Prostate gland (tissue), 2 donors: ENCODE data around the gene LMO4. TPM values are rescaled to one million over a fixed set of nuclear protein-coding genes. Genes with fewer than 3 reads are reported as not detected.

Source experiments
- DNase-seq: peaks from one replicate; pipeline ENCODE4 v3.0.0-alpha.2; 2019; ENCODE audit warnings: low spot score
- H3K27ac ChIP-seq, 2 donors: fragments of 200-600 bp; sonication (generic); 2 replicates each; pipeline ENCODE4 v1.5.1; 2017 to 2019
- H3K27me3 ChIP-seq: fragments of 200-600 bp; sonication (generic); replicated peaks from 2 replicates; pipeline ENCODE4 v1.5.1; 2019; ENCODE audit not compliant: insufficient read depth
- H3K36me3 ChIP-seq, 2 donors: fragments of 200-600 bp; sonication (generic); 1 replicate in 1 of 2; 2 replicates in 1 of 2; pipeline versions ENCODE4 v1.5.1 to v1.8.1; 2017 to 2019
- H3K4me1 ChIP-seq: fragments of 200-600 bp; sonication (generic); replicated peaks from 2 replicates; pipeline ENCODE4 v1.5.1; 2019
- H3K4me3 ChIP-seq, 2 donors: fragments of 200-600 bp; sonication (generic); 2 replicates each; pipeline ENCODE4 v1.5.1; 2017 to 2019
- H3K9me3 ChIP-seq: fragments of 200-600 bp; sonication (generic); 2 replicates; pipeline ENCODE4 v1.5.1; 2017
- POLR2A ChIP-seq: fragments of 450-650 bp; IDR thresholded peaks from one replicate; pipeline ENCODE4 v1.6.1; 2016; ENCODE audit warnings: antibody characterized with exemption, mild to moderate bottlenecking
- POLR2AphosphoS5 ChIP-seq: sonication (generic); formaldehyde crosslinking; IDR thresholded peaks from one replicate; pipeline ENCODE4 v1.6.1; 2017; ENCODE audit warnings: antibody characterized with exemption
- WGBS: methylation state at CpG from one replicate; pipeline ENCODE4 v1.1.5; 2018; 5-methylcytosine and 5-hydroxymethylcytosine counted together
- intact Hi-C: fragments of 100-400 bp; cut with DNase I; formaldehyde crosslinking; loops from one replicate; pipeline ENCODE4 v1.14.2; 2022
- total RNA-seq, 2 donors: library from RNA; depleted of rRNA; stranded (reverse); fragments of >200 nt; gene quantifications; one replicate each; pipeline ENCODE4 v1.1.0, GENCODE V29; 2016
- TF ChIP-seq, protein P1 (sequence below), 4 experiments: fragments of 200-600 bp in 2 of 4; fragments of 450-650 bp in 2 of 4; sonication (generic) in 2 of 4; IDR thresholded peaks; 1 replicate in 3 of 4; 2 replicates in 1 of 4; pipeline ENCODE4 v1.5.1; 2016 to 2019; ENCODE audit warnings: antibody characterized with exemption in 4 of 4, mild to moderate bottlenecking in 2 of 4, moderate library complexity in 2 of 4

LMO4 gene
- total RNA-seq, 2 donors from 2014 or later = 41.9 to 78.0 TPM

DNA sequence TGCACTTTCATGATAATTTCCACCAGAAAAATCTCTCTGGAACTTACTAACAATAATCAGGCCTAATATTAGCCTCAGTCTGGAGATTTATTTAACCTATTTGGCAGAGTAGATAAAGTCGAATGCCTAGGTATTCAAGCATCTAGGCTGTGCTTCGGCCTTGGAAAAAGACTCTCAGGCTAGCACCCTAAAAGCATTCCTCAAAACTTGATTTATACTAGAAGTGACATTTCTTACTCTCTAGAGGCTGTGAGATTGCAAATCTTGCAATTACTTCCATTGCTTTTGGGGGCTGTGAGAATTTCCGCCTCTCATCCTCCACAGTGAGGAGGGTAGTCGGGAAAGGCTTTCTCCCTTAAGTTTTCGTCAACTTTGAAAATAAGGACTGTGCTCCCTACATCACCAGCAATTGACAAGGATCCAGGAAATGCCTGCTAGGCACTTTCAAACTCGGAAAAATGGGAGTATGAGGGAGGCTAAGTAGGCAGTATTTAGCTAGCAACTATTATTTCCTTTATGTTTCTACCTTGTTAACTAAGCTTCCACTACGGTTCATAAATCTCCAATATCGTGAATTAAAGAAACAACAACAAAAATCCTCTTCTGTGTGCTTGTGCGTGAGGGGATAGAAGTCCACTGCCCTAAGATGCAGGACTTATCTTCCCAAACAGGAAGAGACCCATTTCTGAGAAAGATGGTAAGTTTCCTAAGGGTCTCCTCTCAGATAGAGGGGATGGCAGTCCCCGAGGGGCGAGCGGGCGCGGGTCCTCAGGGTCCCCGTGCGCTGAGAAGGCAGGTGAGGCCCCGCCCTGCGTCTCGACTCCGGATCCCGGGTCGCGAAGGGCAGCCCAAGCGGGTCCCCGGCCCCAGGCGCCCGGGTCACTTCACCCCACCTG is 1.1 kb upstream of the LMO4 start:
- Histone ChIP-seq H3K27ac (peak overlapping the region; percentile 95), H3K4me1 (no peaks in the 10 kb centered on the region), H3K9me3 (no peaks in the 10 kb centered on the region), H3K4me3 (peak overlapping the region; percentile 63 to 70), H3K36me3 (no peaks in the 10 kb centered on the region), H3K27me3 (no peaks in the 10 kb centered on the region)
- intact Hi-C loops = loop anchor here (5.0 kb wide), 4 partner anchors 250 to 640 kb away; no protein-coding TSS in a partner anchor
- TF ChIP-seq POLR2A = no peak
- TF ChIP-seq POLR2AphosphoS5 = no peak
- TF ChIP-seq, protein P1, sequence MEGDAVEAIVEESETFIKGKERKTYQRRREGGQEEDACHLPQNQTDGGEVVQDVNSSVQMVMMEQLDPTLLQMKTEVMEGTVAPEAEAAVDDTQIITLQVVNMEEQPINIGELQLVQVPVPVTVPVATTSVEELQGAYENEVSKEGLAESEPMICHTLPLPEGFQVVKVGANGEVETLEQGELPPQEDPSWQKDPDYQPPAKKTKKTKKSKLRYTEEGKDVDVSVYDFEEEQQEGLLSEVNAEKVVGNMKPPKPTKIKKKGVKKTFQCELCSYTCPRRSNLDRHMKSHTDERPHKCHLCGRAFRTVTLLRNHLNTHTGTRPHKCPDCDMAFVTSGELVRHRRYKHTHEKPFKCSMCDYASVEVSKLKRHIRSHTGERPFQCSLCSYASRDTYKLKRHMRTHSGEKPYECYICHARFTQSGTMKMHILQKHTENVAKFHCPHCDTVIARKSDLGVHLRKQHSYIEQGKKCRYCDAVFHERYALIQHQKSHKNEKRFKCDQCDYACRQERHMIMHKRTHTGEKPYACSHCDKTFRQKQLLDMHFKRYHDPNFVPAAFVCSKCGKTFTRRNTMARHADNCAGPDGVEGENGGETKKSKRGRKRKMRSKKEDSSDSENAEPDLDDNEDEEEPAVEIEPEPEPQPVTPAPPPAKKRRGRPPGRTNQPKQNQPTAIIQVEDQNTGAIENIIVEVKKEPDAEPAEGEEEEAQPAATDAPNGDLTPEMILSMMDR (IDR thresholded peaks at IDR 0.05) = no peak
- no peak for DNase-seq
- 10% methylated on average over 26 of the region's 27 CpGs for WGBS

GRCh38 chr1:87329051-87329525 is 408 bp downstream of the LMO4 start:
- no peaks in the 10 kb centered on the region for H3K4me1 ChIP-seq
- TF ChIP-seq POLR2AphosphoS5 (no peak), POLR2A (no peak)
- TF ChIP-seq, protein P1 (IDR thresholded peaks at IDR 0.05) = no peak
- peak overlapping the region; percentile 63 to 70 for H3K4me3 ChIP-seq
- intact Hi-C loops = loop anchor here (5.0 kb wide), 4 partner anchors 248 to 638 kb away; no protein-coding TSS in a partner anchor
- no peaks in the 10 kb centered on the region for H3K9me3 ChIP-seq
- peak overlapping the region; percentile 95 for H3K27ac ChIP-seq
- H3K27me3 ChIP-seq = no peaks in the 10 kb centered on the region
- H3K36me3 ChIP-seq = no peaks in the 10 kb centered on the region
- 0% methylated on average over 35 of the region's 35 CpGs for WGBS
- peak; percentile 43 for DNase-seq

DNA sequence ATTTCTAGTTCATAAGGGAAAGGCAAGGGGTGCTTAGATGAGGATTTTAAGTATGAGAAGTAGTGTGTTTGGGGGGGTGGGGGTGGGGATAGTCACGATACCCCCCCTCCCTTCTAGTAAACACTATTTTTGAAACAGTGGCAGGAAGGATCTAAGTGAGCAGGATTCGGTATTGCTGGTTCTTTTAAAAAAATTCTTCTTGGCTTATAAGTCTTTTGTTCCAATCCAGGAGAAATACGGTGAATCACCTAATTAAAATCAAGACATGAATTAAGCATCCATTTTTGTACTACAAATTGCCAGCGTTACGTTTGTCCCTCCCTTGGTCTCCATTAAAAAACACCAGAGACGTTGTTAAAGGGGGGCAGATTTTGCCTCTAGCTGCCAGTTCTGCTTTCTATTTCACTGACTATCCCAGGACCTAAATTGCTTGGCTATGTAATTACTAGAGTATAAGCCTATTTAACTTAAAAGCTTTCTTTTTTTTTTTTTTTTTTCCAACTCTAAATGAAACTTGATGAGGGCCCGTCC is 911 bp downstream of the LMO4 start:
- Histone ChIP-seq H3K36me3 (no peaks in the 10 kb centered on the region), H3K4me3 (peak overlapping the region; percentile 63 to 70), H3K4me1 (no peaks in the 10 kb centered on the region), H3K9me3 (no peaks in the 10 kb centered on the region), H3K27ac (peak overlapping the region; percentile 95), H3K27me3 (no peaks in the 10 kb centered on the region)
- TF ChIP-seq POLR2A (no peak), POLR2AphosphoS5 (no peak)
- TF ChIP-seq, protein P1 (IDR thresholded peaks at IDR 0.05) = no peak
- no peak for DNase-seq
- under 1% methylated on average over 7 of the region's 7 CpGs for WGBS
- intact Hi-C loops = loop anchor here (5.0 to 10.0 kb wide), 5 partner anchors 248 to 638 kb away; no protein-coding TSS in a partner anchor

- H3K4me1 ChIP-seq = no peaks in the 10 kb centered on the region
- no peak for DNase-seq
- H3K36me3 ChIP-seq = no peaks in the 10 kb centered on the region
- peak; percentile 3 for TF ChIP-seq POLR2AphosphoS5
- TF ChIP-seq, protein P1 (IDR thresholded peaks at IDR 0.05) = no peak
- H3K27me3 ChIP-seq = no peaks in the 10 kb centered on the region
- no peaks in the 10 kb centered on the region for H3K9me3 ChIP-seq
- H3K4me3 ChIP-seq = peak overlapping the region; percentile 63 to 70
- intact Hi-C loops = loop anchor here (10.0 kb wide), 1 partner anchor 355 kb away; no protein-coding TSS in a partner anchor
- H3K27ac ChIP-seq = peak overlapping the region; percentile 95
- 1% methylated on average over 19 of the region's 19 CpGs for WGBS
These were observed 1.6 kb downstream of the LMO4 start for GRCh38 chr1:87330057-87330884.
